ENCODE results near the gene SECISBP2L. TPM values are rescaled to one million over a fixed set of nuclear protein-coding genes. Genes with fewer than 3 reads are reported as not detected.

The SECISBP2L gene
- polyA plus RNA-seq, 1 donor (not counting 4 experiments of a cell fraction or from before 2014, with no cell fraction given), result 15.4 TPM

DNA sequence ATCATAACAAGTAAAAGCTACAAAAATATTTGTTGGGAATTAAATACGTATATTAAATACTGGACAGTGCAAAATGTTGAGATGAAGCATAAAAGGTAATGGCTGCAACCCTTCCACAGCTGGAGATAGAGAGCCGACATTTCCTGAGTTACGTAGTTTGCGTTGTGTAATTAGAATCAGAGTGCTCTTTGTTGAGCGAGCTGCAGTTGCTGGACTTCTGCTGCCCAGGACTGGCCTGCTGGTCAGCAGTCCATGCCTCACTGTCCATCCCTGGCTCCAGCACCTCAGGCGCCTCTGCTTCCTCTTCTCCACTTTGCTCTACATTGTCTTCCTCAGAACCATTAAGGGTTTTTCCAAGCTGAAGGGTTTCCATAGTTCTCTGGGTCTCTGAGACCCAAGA lies 54.1 kb downstream of the SECISBP2L start:
- peaks cover 8% of the 10 kb centered on the region in 2 experiments for H3K36me3 ChIP-seq (ENCODE audit: control insufficient read depth in 2 of 2, extremely low read depth in 1 of 2, insufficient read depth in 2 of 2, low read length in 2 of 2)
- DNase-seq (ENCODE audit: low read depth, low spot score) (no peak), FAIRE-seq (no peak)
- no peak overlapping the region for H3K9ac ChIP-seq (ENCODE audit: control insufficient read depth, extremely low read depth, insufficient read depth, low read length)
- no peaks in the 10 kb centered on the region for H3K9me1 ChIP-seq (ENCODE audit: control insufficient read depth, extremely low read depth, insufficient read depth, low read length)
- TF ChIP-seq EZH2 (IDR thresholded peaks at IDR 0.05; ENCODE audit: low read length), result no peak
- TF ChIP-seq, protein P1, sequence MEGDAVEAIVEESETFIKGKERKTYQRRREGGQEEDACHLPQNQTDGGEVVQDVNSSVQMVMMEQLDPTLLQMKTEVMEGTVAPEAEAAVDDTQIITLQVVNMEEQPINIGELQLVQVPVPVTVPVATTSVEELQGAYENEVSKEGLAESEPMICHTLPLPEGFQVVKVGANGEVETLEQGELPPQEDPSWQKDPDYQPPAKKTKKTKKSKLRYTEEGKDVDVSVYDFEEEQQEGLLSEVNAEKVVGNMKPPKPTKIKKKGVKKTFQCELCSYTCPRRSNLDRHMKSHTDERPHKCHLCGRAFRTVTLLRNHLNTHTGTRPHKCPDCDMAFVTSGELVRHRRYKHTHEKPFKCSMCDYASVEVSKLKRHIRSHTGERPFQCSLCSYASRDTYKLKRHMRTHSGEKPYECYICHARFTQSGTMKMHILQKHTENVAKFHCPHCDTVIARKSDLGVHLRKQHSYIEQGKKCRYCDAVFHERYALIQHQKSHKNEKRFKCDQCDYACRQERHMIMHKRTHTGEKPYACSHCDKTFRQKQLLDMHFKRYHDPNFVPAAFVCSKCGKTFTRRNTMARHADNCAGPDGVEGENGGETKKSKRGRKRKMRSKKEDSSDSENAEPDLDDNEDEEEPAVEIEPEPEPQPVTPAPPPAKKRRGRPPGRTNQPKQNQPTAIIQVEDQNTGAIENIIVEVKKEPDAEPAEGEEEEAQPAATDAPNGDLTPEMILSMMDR (optimal IDR thresholded peaks at IDR 0.05 in 1 of 3, IDR thresholded peaks at IDR 0.05 in 1 of 3, conservative IDR thresholded peaks at IDR 0.05 in 1 of 3; ENCODE audit: extremely low read depth in 1 of 3, insufficient read depth in 2 of 3, low read length in 3 of 3), result no peak
- no peaks in the 10 kb centered on the region for H3K9me3 ChIP-seq (ENCODE audit: control insufficient read depth, low read depth, low read length)
- no peak overlapping the region for H3K27ac ChIP-seq (ENCODE audit: control insufficient read depth, insufficient read depth, low read length)
- no peaks in the 10 kb centered on the region for H3K4me1 ChIP-seq (ENCODE audit: control insufficient read depth, extremely low read depth, insufficient read depth, low read length)
- no peak overlapping the region for H3K4me2 ChIP-seq (ENCODE audit: control insufficient read depth, extremely low read depth, insufficient read depth, low read depth, low read length)
- no peak overlapping the region for H3K4me3 ChIP-seq (ENCODE audit: control insufficient read depth in 2 of 3, extremely low read depth in 1 of 3, insufficient read depth in 2 of 3, low read depth in 1 of 3, low read length in 3 of 3)
- dilution Hi-C loops (cut with MboI; ENCODE audit: extremely low pct_ligation_motif_present, low sequenced_read_pairs), result no loop called here
- H4K20me1 ChIP-seq (ENCODE audit: control insufficient read depth, extremely low read depth, insufficient read depth, low read length), result no peaks in the 10 kb centered on the region
- no peaks in the 10 kb centered on the region for H3K79me2 ChIP-seq (ENCODE audit: control insufficient read depth, insufficient read depth, low read length)
- H2AFZ ChIP-seq (ENCODE audit: control insufficient read depth, low read length), result no peak overlapping the region
- H3K27me3 ChIP-seq (ENCODE audit: control insufficient read depth, extremely low read depth, insufficient read depth, low read length), result no peaks in the 10 kb centered on the region

DNA sequence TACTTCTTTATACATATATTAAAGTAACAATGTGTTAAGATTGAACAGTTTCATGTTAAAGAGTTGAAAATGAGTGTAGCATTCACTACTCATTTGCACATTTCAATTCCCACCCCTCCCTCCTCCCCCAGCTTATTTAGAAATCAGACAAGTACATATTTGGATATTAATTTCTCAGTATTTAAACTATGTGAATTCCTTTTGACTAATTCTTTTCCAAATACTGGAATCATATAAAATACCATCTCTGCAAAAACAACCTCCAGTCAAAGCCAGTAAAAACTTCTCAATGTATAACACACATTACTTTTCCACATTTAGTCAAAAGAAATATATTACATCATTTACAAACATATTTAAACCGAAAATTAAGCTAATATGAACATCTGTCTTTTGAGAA lies 57.1 kb downstream of the SECISBP2L start:
- H3K27me3 ChIP-seq (ENCODE audit: control insufficient read depth, extremely low read depth, insufficient read depth, low read length), result no peaks in the 10 kb centered on the region
- no peak overlapping the region for H3K9ac ChIP-seq (ENCODE audit: control insufficient read depth, extremely low read depth, insufficient read depth, low read length)
- no peak overlapping the region for H2AFZ ChIP-seq (ENCODE audit: control insufficient read depth, low read length)
- H3K27ac ChIP-seq (ENCODE audit: control insufficient read depth, insufficient read depth, low read length), result no peak overlapping the region
- no peak overlapping the region for H3K4me3 ChIP-seq (ENCODE audit: control insufficient read depth in 2 of 3, extremely low read depth in 1 of 3, insufficient read depth in 2 of 3, low read depth in 1 of 3, low read length in 3 of 3)
- peaks cover 5 to 8% of the 10 kb centered on the region in 2 experiments for H3K36me3 ChIP-seq (ENCODE audit: control insufficient read depth in 2 of 2, extremely low read depth in 1 of 2, insufficient read depth in 2 of 2, low read length in 2 of 2)
- DNase-seq (ENCODE audit: low read depth, low spot score) (no peak), FAIRE-seq (no peak)
- H4K20me1 ChIP-seq (ENCODE audit: control insufficient read depth, extremely low read depth, insufficient read depth, low read length), result no peaks in the 10 kb centered on the region
- dilution Hi-C loops (cut with MboI; ENCODE audit: extremely low pct_ligation_motif_present, low sequenced_read_pairs), result no loop called here
- H3K4me2 ChIP-seq (ENCODE audit: control insufficient read depth, extremely low read depth, insufficient read depth, low read depth, low read length), result no peak overlapping the region
- no peaks in the 10 kb centered on the region for H3K9me1 ChIP-seq (ENCODE audit: control insufficient read depth, extremely low read depth, insufficient read depth, low read length)
- H3K79me2 ChIP-seq (ENCODE audit: control insufficient read depth, insufficient read depth, low read length), result no peaks in the 10 kb centered on the region
- TF ChIP-seq EZH2 (IDR thresholded peaks at IDR 0.05; ENCODE audit: low read length), result no peak
- TF ChIP-seq, protein P1 (optimal IDR thresholded peaks at IDR 0.05 in 1 of 3, IDR thresholded peaks at IDR 0.05 in 1 of 3, conservative IDR thresholded peaks at IDR 0.05 in 1 of 3; ENCODE audit: extremely low read depth in 1 of 3, insufficient read depth in 2 of 3, low read length in 3 of 3), result no peak
- no peaks in the 10 kb centered on the region for H3K9me3 ChIP-seq (ENCODE audit: control insufficient read depth, low read depth, low read length)
- H3K4me1 ChIP-seq (ENCODE audit: control insufficient read depth, extremely low read depth, insufficient read depth, low read length), result no peaks in the 10 kb centered on the region

Measured in keratinocyte (primary cell).